ENCODE results near the gene PREX1. TPM values are rescaled to one million over a fixed set of nuclear protein-coding genes. Genes with fewer than 3 reads are reported as not detected.

Gene PREX1
- total RNA-seq, 1 donor from 2014 or later = 68.2 TPM

DNA sequence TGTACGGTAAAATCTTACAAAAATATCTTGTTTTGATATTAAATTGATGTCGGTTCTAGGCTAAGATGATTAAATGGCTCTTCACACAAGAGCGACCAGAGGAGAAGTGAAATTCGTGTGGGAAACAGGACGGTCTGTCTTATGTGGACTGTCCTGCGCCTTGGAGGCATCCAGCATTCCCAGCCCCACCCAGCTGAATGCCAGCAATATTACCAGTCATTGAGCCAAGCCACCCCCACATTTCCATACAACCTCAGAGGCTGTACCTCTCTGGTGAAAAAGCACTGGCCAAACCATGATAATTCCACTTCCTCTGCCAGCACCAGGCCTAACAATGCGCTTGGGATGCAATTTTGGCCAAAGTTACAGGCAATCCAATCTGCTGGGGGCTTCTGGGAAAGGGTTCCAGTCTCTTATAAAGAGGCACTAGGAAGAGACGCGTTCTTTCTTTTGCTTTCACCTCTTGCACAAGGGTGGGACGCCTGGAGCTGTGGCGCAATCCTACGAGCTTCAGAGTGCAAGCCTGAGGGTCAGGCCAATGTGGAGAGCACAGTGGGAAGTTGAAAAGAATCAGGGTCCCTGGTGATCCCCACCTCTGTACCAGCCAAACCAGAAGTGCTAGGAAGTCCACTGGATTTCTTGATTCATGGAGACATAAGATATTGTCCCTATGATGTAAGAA, 213.1 kb downstream of the PREX1 start:
- Mint-ChIP-seq H3K9me3 (no peaks in the 10 kb centered on the region), H3K4me3 (no peak overlapping the region), H3K27ac (no peak overlapping the region), H3K4me1 (ENCODE audit: low read depth) (peaks cover 9% of the 10 kb centered on the region), H3K27me3 (ENCODE audit: insufficient read depth) (peaks cover 7% of the 10 kb centered on the region), H3K36me3 (ENCODE audit: low read depth) (no peaks in the 10 kb centered on the region)
- DNase-seq (ENCODE audit: low spot score) = no peak
- intact Hi-C loops (cut with micrococcal nuclease) = no loop called here

DNA sequence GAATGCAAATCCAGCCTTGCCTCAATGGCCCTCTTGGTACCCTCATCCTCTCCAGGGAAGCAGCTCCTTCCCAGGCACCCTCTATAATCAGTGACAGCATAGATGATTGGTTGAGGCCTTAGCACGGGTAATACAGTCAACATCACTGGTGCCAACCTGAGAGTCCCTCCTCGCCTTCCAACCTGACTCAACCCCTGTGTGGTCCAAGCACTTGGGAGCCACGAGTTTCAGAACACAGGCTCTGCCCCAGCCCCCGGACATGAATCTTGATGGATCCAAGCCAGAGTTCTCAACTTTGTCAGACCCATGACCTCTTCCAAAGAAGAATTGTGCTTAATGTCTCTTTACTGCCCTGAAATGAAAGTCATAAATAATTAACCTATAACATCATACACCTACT, 213.9 kb downstream of the PREX1 start:
- H3K9me3 Mint-ChIP-seq = no peaks in the 10 kb centered on the region
- H3K4me1 Mint-ChIP-seq (ENCODE audit: low read depth) = peaks cover 17% of the 10 kb centered on the region
- intact Hi-C loops (cut with micrococcal nuclease) = no loop called here

GRCh38 chr20:48612335-48612734, 215.5 kb downstream of the PREX1 start:
- no peak for DNase-seq (ENCODE audit: low spot score)
- Mint-ChIP-seq H3K4me1 (ENCODE audit: low read depth) (peaks cover 17% of the 10 kb centered on the region), H3K36me3 (ENCODE audit: low read depth) (no peaks in the 10 kb centered on the region), H3K27ac (no peak overlapping the region), H3K27me3 (ENCODE audit: insufficient read depth) (peaks cover 7% of the 10 kb centered on the region), H3K9me3 (no peaks in the 10 kb centered on the region), H3K4me3 (no peak overlapping the region)
- intact Hi-C loops (cut with micrococcal nuclease) = no loop called here

More for the DNA sequence above, 213.9 kb downstream of the PREX1 start:
- H3K36me3 Mint-ChIP-seq (ENCODE audit: low read depth) = no peaks in the 10 kb centered on the region
- H3K27me3 Mint-ChIP-seq (ENCODE audit: insufficient read depth) = peaks cover 7% of the 10 kb centered on the region
- DNase-seq (ENCODE audit: low spot score) = no peak
- no peak overlapping the region for H3K4me3 Mint-ChIP-seq
- H3K27ac Mint-ChIP-seq = no peak overlapping the region

- intact Hi-C loops (cut with micrococcal nuclease) = no loop called here
- H3K27ac Mint-ChIP-seq = no peak overlapping the region
Observed at GRCh38 chr20:48610996-48611395, 216.8 kb downstream of the PREX1 start.

GRCh38 chr20:48609491-48609978, 218.3 kb downstream of the PREX1 start:
- peaks cover 7% of the 10 kb centered on the region for H3K27me3 Mint-ChIP-seq (ENCODE audit: insufficient read depth)
- no peaks in the 10 kb centered on the region for H3K36me3 Mint-ChIP-seq (ENCODE audit: low read depth)
- H3K4me3 Mint-ChIP-seq = no peak overlapping the region
- no peaks in the 10 kb centered on the region for H3K9me3 Mint-ChIP-seq
- H3K27ac Mint-ChIP-seq = peak overlapping the region; percentile 30
- intact Hi-C loops (cut with micrococcal nuclease) = no loop called here
- peaks cover 17% of the 10 kb centered on the region for H3K4me1 Mint-ChIP-seq (ENCODE audit: low read depth)
- DNase-seq (ENCODE audit: low spot score) = no peak

More at GRCh38 chr20:48610996-48611395, 216.8 kb downstream of the PREX1 start:
- Mint-ChIP-seq H3K4me1 (ENCODE audit: low read depth) (peaks cover 17% of the 10 kb centered on the region), H3K27me3 (ENCODE audit: insufficient read depth) (peaks cover 7% of the 10 kb centered on the region), H3K4me3 (no peak overlapping the region), H3K36me3 (ENCODE audit: low read depth) (no peaks in the 10 kb centered on the region), H3K9me3 (no peaks in the 10 kb centered on the region)
- no peak for DNase-seq (ENCODE audit: low spot score)

- DNase-seq (ENCODE audit: low spot score) = no peak
- Mint-ChIP-seq H3K9me3 (no peaks in the 10 kb centered on the region), H3K4me1 (ENCODE audit: low read depth) (peaks cover 17% of the 10 kb centered on the region), H3K36me3 (ENCODE audit: low read depth) (no peaks in the 10 kb centered on the region), H3K27ac (peak overlapping the region; percentile 30), H3K4me3 (no peak overlapping the region), H3K27me3 (ENCODE audit: insufficient read depth) (peaks cover 7% of the 10 kb centered on the region)
- intact Hi-C loops (cut with micrococcal nuclease) = no loop called here
Observed at GRCh38 chr20:48608756-48609155, 219.0 kb downstream of the PREX1 start.

GRCh38 chr20:48607544-48607865, 220.3 kb downstream of the PREX1 start:
- H3K36me3 Mint-ChIP-seq (ENCODE audit: low read depth) = no peaks in the 10 kb centered on the region
- intact Hi-C loops (cut with micrococcal nuclease) = no loop called here
- H3K27ac Mint-ChIP-seq = no peak overlapping the region
- H3K9me3 Mint-ChIP-seq = no peaks in the 10 kb centered on the region
- peaks cover 17% of the 10 kb centered on the region for H3K4me1 Mint-ChIP-seq (ENCODE audit: low read depth)
- DNase-seq (ENCODE audit: low spot score) = no peak
- H3K4me3 Mint-ChIP-seq = no peak overlapping the region
- peaks cover 5% of the 10 kb centered on the region for H3K27me3 Mint-ChIP-seq (ENCODE audit: insufficient read depth)

DNA sequence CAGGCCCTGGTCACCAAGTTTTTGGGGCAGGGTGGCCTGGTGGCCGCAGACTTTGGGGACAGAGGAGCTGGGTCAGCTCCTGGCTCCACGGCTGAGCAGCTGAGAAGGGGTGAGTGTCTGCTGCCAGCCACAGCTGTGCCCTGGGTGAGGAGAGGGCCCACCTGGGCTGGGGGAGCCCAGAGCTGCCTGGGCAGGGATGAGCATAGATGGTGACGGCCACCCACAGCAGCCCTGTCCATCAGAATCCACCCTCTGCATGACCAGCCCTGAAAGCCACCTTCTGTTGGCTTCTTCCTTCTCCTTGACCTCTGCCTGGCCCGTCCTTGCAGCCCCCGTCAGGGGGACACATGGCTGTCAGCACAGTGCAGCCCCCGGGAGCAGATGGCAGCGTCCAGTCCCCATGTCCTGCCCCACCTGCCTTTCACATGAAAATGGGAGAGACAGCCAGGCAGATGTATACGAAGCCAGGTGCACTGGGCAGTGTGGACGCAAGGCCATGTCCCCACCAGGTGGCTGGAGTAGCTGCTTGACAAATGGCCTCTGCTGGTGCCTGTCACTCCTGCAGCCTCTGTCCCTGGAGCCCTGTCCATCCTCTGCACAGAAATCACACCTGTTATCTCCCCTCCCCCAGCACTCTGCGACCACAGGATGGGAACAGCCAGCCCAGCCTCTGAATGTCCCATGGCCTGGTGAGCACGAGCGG, 220.8 kb downstream of the PREX1 start:
- intact Hi-C loops (cut with micrococcal nuclease) = no loop called here
- H3K36me3 Mint-ChIP-seq (ENCODE audit: low read depth) = no peaks in the 10 kb centered on the region
- H3K27me3 Mint-ChIP-seq (ENCODE audit: insufficient read depth) = peaks cover 4% of the 10 kb centered on the region
- no peaks in the 10 kb centered on the region for H3K9me3 Mint-ChIP-seq
- no peak overlapping the region for H3K4me3 Mint-ChIP-seq
- no peak overlapping the region for H3K27ac Mint-ChIP-seq
- H3K4me1 Mint-ChIP-seq (ENCODE audit: low read depth) = peaks cover 17% of the 10 kb centered on the region
- no peak for DNase-seq (ENCODE audit: low spot score)

DNA sequence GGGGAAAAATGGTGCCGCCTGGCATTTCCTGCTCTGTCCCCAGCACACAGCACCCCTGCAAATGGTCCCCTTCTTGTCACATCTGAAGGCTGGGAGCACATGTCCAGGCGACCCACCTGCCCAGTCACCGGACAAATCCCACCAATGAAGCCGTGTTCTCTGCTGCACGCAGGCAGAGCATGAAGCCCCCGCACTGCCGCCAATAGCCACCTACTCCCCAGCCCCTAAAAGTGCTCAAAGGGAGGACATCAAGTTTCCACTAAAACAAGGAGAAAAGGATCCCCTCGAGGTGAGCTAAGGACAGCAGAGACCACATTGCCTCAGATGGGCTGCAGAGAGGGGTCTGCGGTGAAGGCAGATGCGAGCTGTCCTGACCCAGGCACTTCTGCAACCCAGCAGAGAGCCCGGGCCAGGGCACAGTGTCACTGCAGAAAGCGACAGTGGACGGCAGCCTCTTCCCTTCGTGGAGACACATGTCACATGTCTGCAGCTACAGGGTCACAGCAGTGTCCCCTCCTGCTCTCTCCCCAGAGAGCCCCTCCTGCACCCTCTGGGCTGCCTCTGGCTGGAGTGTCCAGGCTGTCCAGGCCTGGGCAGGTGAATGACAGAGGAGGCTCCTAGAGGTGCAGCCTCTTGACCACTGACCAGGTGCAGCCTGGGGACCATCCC, 221.5 kb downstream of the PREX1 start:
- intact Hi-C loops (cut with micrococcal nuclease) = no loop called here
- Mint-ChIP-seq H3K36me3 (ENCODE audit: low read depth) (no peaks in the 10 kb centered on the region), H3K9me3 (no peaks in the 10 kb centered on the region), H3K4me1 (ENCODE audit: low read depth) (peaks cover 17% of the 10 kb centered on the region), H3K27ac (no peak overlapping the region), H3K4me3 (no peak overlapping the region), H3K27me3 (ENCODE audit: insufficient read depth) (peaks cover 4% of the 10 kb centered on the region)
- no peak for DNase-seq (ENCODE audit: low spot score)

DNA sequence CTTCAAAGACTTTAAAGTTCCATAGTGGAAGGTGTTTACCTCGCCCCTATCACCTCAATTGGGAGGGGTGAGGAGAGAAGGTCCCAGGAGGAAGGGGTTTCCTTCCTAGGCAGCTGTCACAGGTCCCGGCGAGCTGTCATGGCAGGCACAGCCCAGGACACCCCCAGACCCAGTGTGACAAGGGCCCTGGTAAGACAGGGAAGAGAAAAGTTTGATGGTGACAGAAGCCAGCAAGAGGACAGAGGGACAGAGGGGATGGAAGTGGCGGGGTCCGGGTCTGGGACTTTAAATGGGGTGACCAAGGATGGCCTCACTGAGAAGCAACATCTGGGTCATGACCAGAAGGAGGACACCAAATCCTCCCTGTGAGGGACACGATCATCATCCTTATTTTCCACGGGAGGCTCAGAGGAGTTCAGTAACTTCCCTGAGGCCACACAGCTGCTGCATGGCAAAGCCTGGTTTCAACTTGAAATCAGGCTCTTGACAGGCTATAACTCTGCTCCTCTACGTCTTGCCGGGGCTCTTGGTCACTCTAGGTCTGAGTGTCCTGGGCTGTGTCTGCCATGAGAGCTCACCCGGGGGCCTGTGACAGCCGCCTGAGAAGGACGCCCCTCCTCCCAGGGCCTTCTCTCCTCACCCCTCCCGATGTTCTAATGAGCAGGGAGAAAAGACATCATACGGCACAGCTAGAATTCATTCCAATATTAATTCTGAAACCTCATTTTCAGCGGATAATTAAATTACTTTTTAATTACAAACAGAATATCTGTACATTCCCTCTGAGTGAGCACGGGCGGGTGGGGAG, 222.2 kb downstream of the PREX1 start:
- no peak overlapping the region for H3K27ac Mint-ChIP-seq
- H3K4me1 Mint-ChIP-seq (ENCODE audit: low read depth) = peaks cover 13% of the 10 kb centered on the region
- no peaks in the 10 kb centered on the region for H3K36me3 Mint-ChIP-seq (ENCODE audit: low read depth)
- DNase-seq (ENCODE audit: low spot score) = no peak
- H3K4me3 Mint-ChIP-seq = no peak overlapping the region
- H3K27me3 Mint-ChIP-seq (ENCODE audit: insufficient read depth) = no peaks in the 10 kb centered on the region
- intact Hi-C loops (cut with micrococcal nuclease) = no loop called here
- H3K9me3 Mint-ChIP-seq = no peaks in the 10 kb centered on the region

DNA sequence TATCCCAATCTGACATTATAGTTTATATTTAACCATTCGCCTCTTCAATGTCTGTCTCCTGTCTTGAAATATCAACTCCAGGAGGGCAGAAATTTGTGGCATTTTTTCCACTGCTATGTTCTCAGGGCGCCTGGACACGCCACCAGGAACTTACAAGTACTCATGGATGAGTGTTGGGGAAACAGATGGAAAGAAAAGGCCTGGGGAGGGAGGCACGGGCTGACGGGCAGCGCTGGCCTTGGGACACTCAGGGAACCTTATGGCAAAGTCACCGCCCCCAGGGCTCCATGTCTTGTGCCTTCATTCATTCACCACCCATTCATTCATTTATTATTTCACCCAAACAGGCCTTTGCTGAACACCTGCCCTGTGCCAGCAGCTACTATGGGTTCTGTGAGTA, 222.9 kb downstream of the PREX1 start:
- no peak overlapping the region for H3K4me3 Mint-ChIP-seq
- peaks cover 10% of the 10 kb centered on the region for H3K4me1 Mint-ChIP-seq (ENCODE audit: low read depth)
- H3K36me3 Mint-ChIP-seq (ENCODE audit: low read depth) = no peaks in the 10 kb centered on the region
- intact Hi-C loops (cut with micrococcal nuclease) = no loop called here
- no peaks in the 10 kb centered on the region for H3K9me3 Mint-ChIP-seq
- H3K27ac Mint-ChIP-seq = no peak overlapping the region
- H3K27me3 Mint-ChIP-seq (ENCODE audit: insufficient read depth) = no peaks in the 10 kb centered on the region
- DNase-seq (ENCODE audit: low spot score) = no peak

GRCh38 chr20:48604426-48604825, 223.4 kb downstream of the PREX1 start:
- no peaks in the 10 kb centered on the region for H3K27me3 Mint-ChIP-seq (ENCODE audit: insufficient read depth)
- peaks cover 5% of the 10 kb centered on the region for H3K4me1 Mint-ChIP-seq (ENCODE audit: low read depth)
- H3K4me3 Mint-ChIP-seq = no peak overlapping the region
- intact Hi-C loops (cut with micrococcal nuclease) = no loop called here
- no peak for DNase-seq (ENCODE audit: low spot score)
- H3K36me3 Mint-ChIP-seq (ENCODE audit: low read depth) = no peaks in the 10 kb centered on the region
- H3K9me3 Mint-ChIP-seq = no peaks in the 10 kb centered on the region
- no peak overlapping the region for H3K27ac Mint-ChIP-seq
